K562 (cell line): ENCODE data around the gene ZC3H10. TPM values are rescaled to one million over a fixed set of nuclear protein-coding genes. Genes with fewer than 3 reads are reported as not detected.

Source experiments
- GATAD2B ChIP-seq: fragments of 450-650 bp; IDR thresholded peaks from 2 replicates; pipeline ENCODE4 v1.6.1; 2017; ENCODE audit warnings: mild to moderate bottlenecking, borderline replicate concordance
- KAT2B ChIP-seq: IDR thresholded peaks from one replicate; pipeline ENCODE4 v1.6.1; 2012; ENCODE audit warnings: low read depth, mild to moderate bottlenecking, control low read depth, inconsistent platforms, low read length, moderate library complexity
- POLR2AphosphoS2 ChIP-seq: IDR thresholded peaks from 2 replicates; pipeline ENCODE4 v1.6.1; 2012; ENCODE audit warnings: low read length, improper control_type of control experiment
- ZNF384 ChIP-seq: IDR thresholded peaks from 2 replicates; pipeline ENCODE4 v1.6.1; 2012; ENCODE audit warnings: low read depth, low read length, improper control_type of control experiment
- polyA plus RNA-seq, 8 experiments: library from polyadenylated mRNA; depleted of rRNA in 4 of 8; stranded (reverse) in 5 of 8; unstranded in 3 of 8; fragments of >200 nt; fragmentation: Nextera tagmentation in 2 of 8; fragmentation: Illumina TruSeq in 1 of 8; extraction: Ambion mirVana in 2 of 8; extraction: Trizol in 1 of 8; gene quantifications; 2 replicates each; pipeline versions ENCODE4 v1.2.1 to v1.2.3, GENCODE V29; 2011 to 2014; ENCODE audit warnings: inconsistent platforms in 1 of 8, missing spikeins in 1 of 8
- total RNA-seq, 7 experiments: library from RNA; depleted of rRNA in 6 of 7; stranded (reverse); fragments of >200 nt in 6 of 7; fragmentation: Illumina TruSeq in 2 of 7; extraction: Trizol in 2 of 7; gene quantifications; 2 replicates each; pipeline versions ENCODE4 v1.2.1 to v1.2.3, GENCODE V29; 2011 to 2021; ENCODE audit warnings: low replicate concordance in 1 of 7
- TF ChIP-seq, protein P1 (sequence below): fragments of 450-650 bp; IDR thresholded peaks from 2 replicates; pipeline ENCODE4 v1.6.1; 2018; ENCODE audit not compliant: partially characterized antibody
- TF ChIP-seq, protein P2 (sequence below): fragments of 250-450 bp; sonication (Bioruptor Pico); IDR thresholded peaks from 2 replicates; pipeline ENCODE4 v1.4.0; 2020; ENCODE audit warnings: borderline replicate concordance
- TF ChIP-seq, protein P3 (sequence below): fragments of 250-450 bp; sonication (Bioruptor Pico); IDR thresholded peaks from 2 replicates; pipeline ENCODE4 v1.8.0; 2021; ENCODE audit warnings: moderate library complexity, mild to moderate bottlenecking, inconsistent platforms
- TF ChIP-seq, protein P4 (sequence below): sonication (generic); formaldehyde crosslinking; IDR thresholded peaks from 2 replicates; pipeline ENCODE4 v1.9.0; 2022; ENCODE audit warnings: mild to moderate bottlenecking, missing genetic modification reagents
- TF ChIP-seq, protein P5 (sequence below): fragments of 450-650 bp; formaldehyde crosslinking; IDR thresholded peaks from 2 replicates; pipeline ENCODE4 v1.4.0; 2020; ENCODE audit warnings: mild to moderate bottlenecking, mixed read lengths
- TF ChIP-seq, protein P6 (sequence below): fragments of 450-650 bp; IDR thresholded peaks from 2 replicates; pipeline ENCODE4 v1.6.1; 2016; ENCODE audit warnings: missing biosample characterization, missing genetic modification characterization

ZC3H10 gene
- total and polyA plus RNA-seq, 9 of the 15 experiments (the other 6 are each of a cell fraction or from before 2014, with no cell fraction given), result 0.31 to 4.1 (median 1.6) TPM

DNA sequence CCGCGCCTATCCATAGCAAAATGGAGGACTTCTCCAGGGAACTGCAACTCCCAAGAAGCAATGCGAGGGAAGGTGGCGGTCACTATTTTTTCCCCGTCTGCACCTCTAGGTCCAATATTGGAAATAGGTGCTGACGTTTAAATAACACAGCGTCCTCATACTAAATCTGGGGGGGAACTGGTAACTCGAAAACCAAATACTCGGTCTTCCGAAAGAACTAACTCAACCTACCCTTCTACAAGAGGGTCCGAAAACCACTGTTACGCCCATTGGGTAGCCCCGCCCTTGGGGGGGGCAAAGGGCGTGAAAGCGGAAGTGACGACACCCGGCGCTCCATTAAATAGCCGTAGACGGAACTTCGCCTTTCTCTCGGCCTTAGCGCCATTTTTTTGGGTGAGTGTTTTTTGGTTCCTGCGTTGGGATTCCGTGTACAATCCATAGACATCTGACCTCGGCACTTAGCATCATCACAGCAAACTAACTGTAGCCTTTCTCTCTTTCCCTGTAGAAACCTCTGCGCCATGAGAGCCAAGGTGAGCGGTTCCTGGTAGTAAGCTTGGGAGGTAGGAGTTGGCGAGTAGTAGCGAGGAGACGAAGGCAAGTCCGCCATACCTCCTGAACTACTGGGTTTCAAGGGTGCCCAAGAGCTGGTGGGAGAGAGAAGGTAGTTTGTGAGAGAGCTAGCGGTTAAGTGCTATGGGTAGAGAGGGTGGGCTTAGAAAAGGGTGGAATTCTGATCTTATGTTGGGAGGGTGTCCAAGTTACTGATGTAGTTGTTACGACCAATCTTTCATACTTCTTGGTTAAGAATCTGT, 1.6 kb upstream of the ZC3H10 start, which contains the start of gene RPL41 (continued):
- TF ChIP-seq, protein P1, sequence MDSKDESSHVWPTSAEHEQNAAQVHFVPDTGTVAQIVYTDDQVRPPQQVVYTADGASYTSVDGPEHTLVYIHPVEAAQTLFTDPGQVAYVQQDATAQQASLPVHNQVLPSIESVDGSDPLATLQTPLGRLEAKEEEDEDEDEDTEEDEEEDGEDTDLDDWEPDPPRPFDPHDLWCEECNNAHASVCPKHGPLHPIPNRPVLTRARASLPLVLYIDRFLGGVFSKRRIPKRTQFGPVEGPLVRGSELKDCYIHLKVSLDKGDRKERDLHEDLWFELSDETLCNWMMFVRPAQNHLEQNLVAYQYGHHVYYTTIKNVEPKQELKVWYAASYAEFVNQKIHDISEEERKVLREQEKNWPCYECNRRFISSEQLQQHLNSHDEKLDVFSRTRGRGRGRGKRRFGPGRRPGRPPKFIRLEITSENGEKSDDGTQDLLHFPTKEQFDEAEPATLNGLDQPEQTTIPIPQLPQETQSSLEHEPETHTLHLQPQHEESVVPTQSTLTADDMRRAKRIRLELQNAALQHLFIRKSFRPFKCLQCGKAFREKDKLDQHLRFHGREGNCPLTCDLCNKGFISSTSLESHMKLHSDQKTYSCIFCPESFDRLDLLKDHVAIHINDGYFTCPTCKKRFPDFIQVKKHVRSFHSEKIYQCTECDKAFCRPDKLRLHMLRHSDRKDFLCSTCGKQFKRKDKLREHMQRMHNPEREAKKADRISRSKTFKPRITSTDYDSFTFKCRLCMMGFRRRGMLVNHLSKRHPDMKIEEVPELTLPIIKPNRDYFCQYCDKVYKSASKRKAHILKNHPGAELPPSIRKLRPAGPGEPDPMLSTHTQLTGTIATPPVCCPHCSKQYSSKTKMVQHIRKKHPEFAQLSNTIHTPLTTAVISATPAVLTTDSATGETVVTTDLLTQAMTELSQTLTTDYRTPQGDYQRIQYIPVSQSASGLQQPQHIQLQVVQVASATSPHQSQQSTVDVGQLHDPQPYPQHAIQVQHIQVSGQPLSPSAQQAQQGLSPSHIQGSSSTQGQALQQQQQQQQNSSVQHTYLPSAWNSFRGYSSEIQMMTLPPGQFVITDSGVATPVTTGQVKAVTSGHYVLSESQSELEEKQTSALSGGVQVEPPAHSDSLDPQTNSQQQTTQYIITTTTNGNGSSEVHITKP, result peak; percentile 84
- TF ChIP-seq, protein P2, sequence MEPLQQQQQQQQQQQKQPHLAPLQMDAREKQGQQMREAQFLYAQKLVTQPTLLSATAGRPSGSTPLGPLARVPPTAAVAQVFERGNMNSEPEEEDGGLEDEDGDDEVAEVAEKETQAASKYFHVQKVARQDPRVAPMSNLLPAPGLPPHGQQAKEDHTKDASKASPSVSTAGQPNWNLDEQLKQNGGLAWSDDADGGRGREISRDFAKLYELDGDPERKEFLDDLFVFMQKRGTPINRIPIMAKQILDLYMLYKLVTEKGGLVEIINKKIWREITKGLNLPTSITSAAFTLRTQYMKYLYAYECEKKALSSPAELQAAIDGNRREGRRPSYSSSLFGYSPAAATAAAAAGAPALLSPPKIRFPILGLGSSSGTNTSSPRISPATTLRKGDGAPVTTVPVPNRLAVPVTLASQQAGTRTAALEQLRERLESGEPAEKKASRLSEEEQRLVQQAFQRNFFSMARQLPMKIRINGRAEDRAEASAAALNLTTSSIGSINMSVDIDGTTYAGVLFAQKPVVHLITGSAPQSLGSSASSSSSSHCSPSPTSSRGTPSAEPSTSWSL (CRISPR knock-in tag), result no peak
- TF ChIP-seq, protein P3, sequence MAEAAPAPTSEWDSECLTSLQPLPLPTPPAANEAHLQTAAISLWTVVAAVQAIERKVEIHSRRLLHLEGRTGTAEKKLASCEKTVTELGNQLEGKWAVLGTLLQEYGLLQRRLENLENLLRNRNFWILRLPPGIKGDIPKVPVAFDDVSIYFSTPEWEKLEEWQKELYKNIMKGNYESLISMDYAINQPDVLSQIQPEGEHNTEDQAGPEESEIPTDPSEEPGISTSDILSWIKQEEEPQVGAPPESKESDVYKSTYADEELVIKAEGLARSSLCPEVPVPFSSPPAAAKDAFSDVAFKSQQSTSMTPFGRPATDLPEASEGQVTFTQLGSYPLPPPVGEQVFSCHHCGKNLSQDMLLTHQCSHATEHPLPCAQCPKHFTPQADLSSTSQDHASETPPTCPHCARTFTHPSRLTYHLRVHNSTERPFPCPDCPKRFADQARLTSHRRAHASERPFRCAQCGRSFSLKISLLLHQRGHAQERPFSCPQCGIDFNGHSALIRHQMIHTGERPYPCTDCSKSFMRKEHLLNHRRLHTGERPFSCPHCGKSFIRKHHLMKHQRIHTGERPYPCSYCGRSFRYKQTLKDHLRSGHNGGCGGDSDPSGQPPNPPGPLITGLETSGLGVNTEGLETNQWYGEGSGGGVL (CRISPR knock-in tag), result no peak
- peak; percentile 57 for TF ChIP-seq KAT2B
- TF ChIP-seq, protein P4, sequence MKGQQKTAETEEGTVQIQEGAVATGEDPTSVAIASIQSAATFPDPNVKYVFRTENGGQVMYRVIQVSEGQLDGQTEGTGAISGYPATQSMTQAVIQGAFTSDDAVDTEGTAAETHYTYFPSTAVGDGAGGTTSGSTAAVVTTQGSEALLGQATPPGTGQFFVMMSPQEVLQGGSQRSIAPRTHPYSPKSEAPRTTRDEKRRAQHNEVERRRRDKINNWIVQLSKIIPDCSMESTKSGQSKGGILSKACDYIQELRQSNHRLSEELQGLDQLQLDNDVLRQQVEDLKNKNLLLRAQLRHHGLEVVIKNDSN (CRISPR knock-in tag), result no peak
- TF ChIP-seq, protein P5, sequence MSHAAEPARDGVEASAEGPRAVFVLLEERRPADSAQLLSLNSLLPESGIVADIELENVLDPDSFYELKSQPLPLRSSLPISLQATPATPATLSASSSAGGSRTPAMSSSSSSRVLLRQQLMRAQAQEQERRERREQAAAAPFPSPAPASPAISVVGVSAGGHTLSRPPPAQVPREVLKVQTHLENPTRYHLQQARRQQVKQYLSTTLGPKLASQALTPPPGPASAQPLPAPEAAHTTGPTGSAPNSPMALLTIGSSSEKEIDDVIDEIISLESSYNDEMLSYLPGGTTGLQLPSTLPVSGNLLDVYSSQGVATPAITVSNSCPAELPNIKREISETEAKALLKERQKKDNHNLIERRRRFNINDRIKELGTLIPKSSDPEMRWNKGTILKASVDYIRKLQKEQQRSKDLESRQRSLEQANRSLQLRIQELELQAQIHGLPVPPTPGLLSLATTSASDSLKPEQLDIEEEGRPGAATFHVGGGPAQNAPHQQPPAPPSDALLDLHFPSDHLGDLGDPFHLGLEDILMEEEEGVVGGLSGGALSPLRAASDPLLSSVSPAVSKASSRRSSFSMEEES (CRISPR knock-in tag), result no peak
- TF ChIP-seq ZNF384, result no peak; the same call in 1 of the 2 replicates
- peak; percentile 86; the same call in 1 of the 2 replicates for TF ChIP-seq GATAD2B
- TF ChIP-seq, protein P6, sequence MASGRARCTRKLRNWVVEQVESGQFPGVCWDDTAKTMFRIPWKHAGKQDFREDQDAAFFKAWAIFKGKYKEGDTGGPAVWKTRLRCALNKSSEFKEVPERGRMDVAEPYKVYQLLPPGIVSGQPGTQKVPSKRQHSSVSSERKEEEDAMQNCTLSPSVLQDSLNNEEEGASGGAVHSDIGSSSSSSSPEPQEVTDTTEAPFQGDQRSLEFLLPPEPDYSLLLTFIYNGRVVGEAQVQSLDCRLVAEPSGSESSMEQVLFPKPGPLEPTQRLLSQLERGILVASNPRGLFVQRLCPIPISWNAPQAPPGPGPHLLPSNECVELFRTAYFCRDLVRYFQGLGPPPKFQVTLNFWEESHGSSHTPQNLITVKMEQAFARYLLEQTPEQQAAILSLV (tag), result 0 out of 2 replicates have a peak, but pooled peaks have one; percentile 18
- TF ChIP-seq POLR2AphosphoS2, result peak; percentile 86; the same call in 1 of the 2 replicates
